ENCODE data around the gene TCP10L. TPM values are rescaled to one million over a fixed set of nuclear protein-coding genes. Genes with fewer than 3 reads are reported as not detected.

The TCP10L gene
- total and polyA plus RNA-seq, 2 of the 4 experiments (the other 2 are of a cell fraction) = 0.09 TPM; not detected in 1

DNA sequence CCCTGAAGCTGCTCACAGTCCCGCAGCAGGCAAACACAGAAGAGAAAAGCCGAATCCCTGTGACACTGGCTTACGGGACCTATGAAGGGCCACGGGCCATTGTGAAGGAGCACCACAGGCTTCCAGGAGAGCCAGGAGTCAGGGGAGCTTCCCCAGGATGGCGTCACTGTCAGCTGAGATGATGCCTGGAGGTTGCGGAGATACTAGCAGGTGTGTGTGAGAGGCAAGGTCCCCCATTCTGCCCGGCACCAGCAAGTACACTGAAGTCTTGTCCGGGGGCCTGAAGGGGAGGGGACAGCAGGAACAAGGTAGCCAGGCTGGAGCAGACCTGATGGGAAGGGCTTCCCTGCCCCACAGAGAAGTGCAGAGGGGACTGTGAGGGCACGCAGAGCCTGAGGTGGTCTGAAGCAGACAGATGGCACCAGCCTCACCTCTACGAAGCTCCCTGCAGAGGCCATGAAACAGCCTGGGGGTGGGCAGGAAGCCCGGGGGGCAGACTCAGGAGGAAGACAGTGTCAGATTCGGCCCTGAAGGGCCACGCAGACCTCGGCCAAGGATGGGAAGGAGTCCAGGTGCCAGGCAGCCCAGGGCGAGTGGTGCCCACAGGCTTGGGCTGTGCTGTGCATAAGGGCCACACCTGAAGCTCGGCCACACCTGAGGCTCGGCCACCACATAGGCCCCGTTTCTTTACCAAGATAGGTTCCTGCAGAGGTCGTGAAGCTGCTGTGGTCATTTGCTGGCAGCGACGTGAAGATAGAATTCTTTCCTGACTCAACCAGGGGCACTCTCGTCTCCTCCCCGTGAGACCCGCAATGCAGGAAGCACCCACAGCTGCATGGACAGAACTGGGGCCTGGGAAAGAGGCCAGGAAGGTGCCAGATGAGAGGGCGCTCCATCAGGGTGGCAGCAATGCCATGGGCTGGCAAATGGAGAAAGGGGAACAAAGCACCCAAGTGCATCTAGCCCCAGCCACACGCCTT, 10.1 kb downstream of the TCP10L start:
- TF ChIP-seq POLR2A (IDR thresholded peaks at IDR 0.05; ENCODE audit: low read depth, low read length) (no peak), SMC3 (IDR thresholded peaks at IDR 0.05; ENCODE audit: low read depth, low read length) (no peak), MXI1 (IDR thresholded peaks at IDR 0.05; ENCODE audit: borderline replicate concordance, low read depth, low read length) (no peak), RCOR1 (IDR thresholded peaks at IDR 0.05; ENCODE audit: insufficient replicate concordance, low read length) (no peak), RFX5 (IDR thresholded peaks at IDR 0.05; ENCODE audit: low read depth, low read length) (no peak), MAZ (IDR thresholded peaks at IDR 0.05; ENCODE audit: borderline replicate concordance, low read depth, low read length) (no peak), BHLHE40 (IDR thresholded peaks at IDR 0.05; ENCODE audit: low read depth, low read length) (no peak), NFE2L2 (IDR thresholded peaks at IDR 0.05; ENCODE audit: low read depth, low read length) (no peak), CHD1 (IDR thresholded peaks at IDR 0.05; ENCODE audit: low read depth, low read length) (no peak), MAFK (IDR thresholded peaks at IDR 0.05; ENCODE audit: low read depth, low read length) (no peak), FOS (IDR thresholded peaks at IDR 0.05; ENCODE audit: low read depth, low read length) (no peak), CEBPB (IDR thresholded peaks at IDR 0.05; ENCODE audit: low read depth, low read length) (no peak)
- TF ChIP-seq, protein P1, sequence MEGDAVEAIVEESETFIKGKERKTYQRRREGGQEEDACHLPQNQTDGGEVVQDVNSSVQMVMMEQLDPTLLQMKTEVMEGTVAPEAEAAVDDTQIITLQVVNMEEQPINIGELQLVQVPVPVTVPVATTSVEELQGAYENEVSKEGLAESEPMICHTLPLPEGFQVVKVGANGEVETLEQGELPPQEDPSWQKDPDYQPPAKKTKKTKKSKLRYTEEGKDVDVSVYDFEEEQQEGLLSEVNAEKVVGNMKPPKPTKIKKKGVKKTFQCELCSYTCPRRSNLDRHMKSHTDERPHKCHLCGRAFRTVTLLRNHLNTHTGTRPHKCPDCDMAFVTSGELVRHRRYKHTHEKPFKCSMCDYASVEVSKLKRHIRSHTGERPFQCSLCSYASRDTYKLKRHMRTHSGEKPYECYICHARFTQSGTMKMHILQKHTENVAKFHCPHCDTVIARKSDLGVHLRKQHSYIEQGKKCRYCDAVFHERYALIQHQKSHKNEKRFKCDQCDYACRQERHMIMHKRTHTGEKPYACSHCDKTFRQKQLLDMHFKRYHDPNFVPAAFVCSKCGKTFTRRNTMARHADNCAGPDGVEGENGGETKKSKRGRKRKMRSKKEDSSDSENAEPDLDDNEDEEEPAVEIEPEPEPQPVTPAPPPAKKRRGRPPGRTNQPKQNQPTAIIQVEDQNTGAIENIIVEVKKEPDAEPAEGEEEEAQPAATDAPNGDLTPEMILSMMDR (conservative IDR thresholded peaks at IDR 0.05; ENCODE audit: low read depth, low read length) = no peak
- TF ChIP-seq, protein P2, sequence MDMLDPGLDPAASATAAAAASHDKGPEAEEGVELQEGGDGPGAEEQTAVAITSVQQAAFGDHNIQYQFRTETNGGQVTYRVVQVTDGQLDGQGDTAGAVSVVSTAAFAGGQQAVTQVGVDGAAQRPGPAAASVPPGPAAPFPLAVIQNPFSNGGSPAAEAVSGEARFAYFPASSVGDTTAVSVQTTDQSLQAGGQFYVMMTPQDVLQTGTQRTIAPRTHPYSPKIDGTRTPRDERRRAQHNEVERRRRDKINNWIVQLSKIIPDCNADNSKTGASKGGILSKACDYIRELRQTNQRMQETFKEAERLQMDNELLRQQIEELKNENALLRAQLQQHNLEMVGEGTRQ (IDR thresholded peaks at IDR 0.05; ENCODE audit: low read depth, low read length) = no peak
- Histone ChIP-seq H3K9me1 (ENCODE audit: insufficient read depth, low read length) (no peaks in the 10 kb centered on the region), H3K4ac (ENCODE audit: low read depth, low read length) (no peak overlapping the region), H2BK5ac (ENCODE audit: low read depth, low read length, poor library complexity, severe bottlenecking) (no peak overlapping the region), H2BK20ac (ENCODE audit: low read depth, low read length) (no peak overlapping the region), H4K20me1 (ENCODE audit: insufficient read depth, low read length) (no peaks in the 10 kb centered on the region), H2AK5ac (ENCODE audit: low read depth, low read length) (no peak overlapping the region), H4K8ac (ENCODE audit: low read depth in 2 of 2, low read length in 2 of 2) (no peak overlapping the region), H2BK15ac (ENCODE audit: low read depth, low read length) (no peak overlapping the region), H3K4me2 (ENCODE audit: low read depth, low read length) (no peak overlapping the region), H3K56ac (ENCODE audit: extremely low read depth, insufficient read depth, low read length) (no peak overlapping the region), H3K4me1 (ENCODE audit: control insufficient read depth, insufficient read depth, low read length) (no peaks in the 10 kb centered on the region), H3K9ac (ENCODE audit: low read depth, low read length) (no peak overlapping the region), H2AFZ (replicated peaks; ENCODE audit: low read length, poor library complexity) (no peak overlapping the region), H3K4me3 (ENCODE audit: insufficient read depth, low read depth, low read length) (no peak overlapping the region), H2AK9ac (replicated peaks; ENCODE audit: low read depth, low read length, poor library complexity) (peak overlapping the region; percentile 55), H4K5ac (ENCODE audit: low read depth, low read length) (no peak overlapping the region), H3K27ac (ENCODE audit: insufficient read depth, low read length) (no peak overlapping the region), H3K18ac (ENCODE audit: low read depth, low read length) (no peak overlapping the region), H3K36me3 (ENCODE audit: control insufficient read depth, insufficient read depth, low read length) (no peaks in the 10 kb centered on the region), H3K79me1 (ENCODE audit: low read depth in 1 of 2, low read length in 2 of 2) (no peaks in the 10 kb centered on the region), H3K27me3 (ENCODE audit: control insufficient read depth, insufficient read depth, low read length) (peaks cover 33% of the 10 kb centered on the region), H4K91ac (ENCODE audit: insufficient read depth, low read depth, low read length) (no peak overlapping the region), H3K14ac (replicated peaks; ENCODE audit: low read depth, low read length) (no peak overlapping the region), H3K23ac (ENCODE audit: low read depth, low read length) (no peak overlapping the region), H2BK120ac (ENCODE audit: low read depth, low read length) (no peak overlapping the region), H3K9me3 (ENCODE audit: control insufficient read depth, insufficient read depth, low read length) (no peaks in the 10 kb centered on the region)
- in situ Hi-C loops (cut with MboI; ENCODE audit: low sequenced_read_pairs) (loop anchor here (5.0 kb wide), 1 partner anchor 168 kb away; no protein-coding TSS in a partner anchor), intact Hi-C loops (cut with micrococcal nuclease) (no loop called here), dilution Hi-C loops (cut with HindIII; ENCODE audit: low sequenced_read_pairs, unreplicated experiment) (no loop called here)
- POLR2A ChIA-PET (ENCODE audit: unreplicated experiment) = no interaction called here
- CTCF ChIA-PET = no interaction called here
- DNase-seq (no peak), ATAC-seq (ENCODE audit: low read depth) (no peak)
- no TSS peak for BruUV-seq (replicated peaks)
- 80% methylated on average over 18 of the region's 26 CpGs; no CpG with 5 or more reads in 1 of the 2 experiments for WGBS, 2 experiments (ENCODE audit: extremely low coverage in 2 of 2, insufficient read length in 1 of 2)

Data from IMR-90 (cell line).